Omental fat pad (tissue), 4 donors: Measurements from ENCODE around the gene COPS9. TPM values are rescaled to one million over a fixed set of nuclear protein-coding genes. Genes with fewer than 3 reads are reported as not detected.

ENCODE experiments used
- ATAC-seq: fragments of 150-250 bp; one replicate; pipeline ENCODE4 v1.9.1; 2016; ENCODE audit warnings: mild to moderate bottlenecking, moderate library complexity; ENCODE audit not compliant: low FRiP score
- DNase-seq: peaks from one replicate; pipeline ENCODE4 v3.0.0-alpha.2; 2019; ENCODE audit warnings: low spot score
- total RNA-seq, 4 donors: library from RNA; depleted of rRNA; stranded (reverse); fragments of >200 nt; gene quantifications; one replicate each; pipeline ENCODE4 v1.1.0, GENCODE V29; 2016
- TF ChIP-seq, protein P1 (sequence below), 3 donors: fragments of 450-650 bp; IDR thresholded peaks; one replicate each; pipeline ENCODE4 v1.5.1; 2016 to 2017; ENCODE audit warnings: antibody characterized with exemption in 3 of 3, mild to moderate bottlenecking in 3 of 3, moderate library complexity in 2 of 3

COPS9 gene
- total RNA-seq, 4 donors from 2014 or later = 130 to 198 (median 150) TPM

DNA sequence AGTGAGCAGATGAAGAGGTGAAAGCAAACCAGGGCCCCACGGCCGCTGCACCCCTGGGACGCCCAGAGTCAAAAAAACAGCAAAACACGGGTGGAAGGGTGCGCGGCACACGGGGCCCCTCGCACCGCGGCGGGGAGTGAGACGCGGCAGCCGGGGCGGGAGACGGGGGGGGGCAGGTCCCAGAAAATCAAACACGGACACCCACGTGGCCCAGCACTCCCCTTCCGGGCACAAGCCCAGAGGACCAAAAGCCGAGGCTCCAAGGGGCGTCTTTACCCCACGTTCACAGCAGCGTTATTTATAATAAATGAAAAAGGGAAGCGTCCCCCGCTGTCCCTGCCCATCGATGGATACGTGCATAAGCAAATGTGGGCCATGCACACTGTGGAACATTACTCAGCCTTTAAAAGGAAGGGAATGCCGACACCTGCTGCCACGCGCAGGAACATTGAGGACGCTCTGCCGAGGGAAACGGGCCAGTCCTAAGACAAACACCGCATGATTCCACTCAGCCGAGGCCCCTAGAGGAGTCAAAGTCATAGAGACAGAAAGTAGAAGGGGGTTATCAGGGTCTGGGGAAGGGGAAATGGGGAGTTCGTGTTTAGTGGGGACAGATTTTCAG lies 677 bp upstream of the COPS9 start:
- TF ChIP-seq, protein P1, sequence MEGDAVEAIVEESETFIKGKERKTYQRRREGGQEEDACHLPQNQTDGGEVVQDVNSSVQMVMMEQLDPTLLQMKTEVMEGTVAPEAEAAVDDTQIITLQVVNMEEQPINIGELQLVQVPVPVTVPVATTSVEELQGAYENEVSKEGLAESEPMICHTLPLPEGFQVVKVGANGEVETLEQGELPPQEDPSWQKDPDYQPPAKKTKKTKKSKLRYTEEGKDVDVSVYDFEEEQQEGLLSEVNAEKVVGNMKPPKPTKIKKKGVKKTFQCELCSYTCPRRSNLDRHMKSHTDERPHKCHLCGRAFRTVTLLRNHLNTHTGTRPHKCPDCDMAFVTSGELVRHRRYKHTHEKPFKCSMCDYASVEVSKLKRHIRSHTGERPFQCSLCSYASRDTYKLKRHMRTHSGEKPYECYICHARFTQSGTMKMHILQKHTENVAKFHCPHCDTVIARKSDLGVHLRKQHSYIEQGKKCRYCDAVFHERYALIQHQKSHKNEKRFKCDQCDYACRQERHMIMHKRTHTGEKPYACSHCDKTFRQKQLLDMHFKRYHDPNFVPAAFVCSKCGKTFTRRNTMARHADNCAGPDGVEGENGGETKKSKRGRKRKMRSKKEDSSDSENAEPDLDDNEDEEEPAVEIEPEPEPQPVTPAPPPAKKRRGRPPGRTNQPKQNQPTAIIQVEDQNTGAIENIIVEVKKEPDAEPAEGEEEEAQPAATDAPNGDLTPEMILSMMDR (IDR thresholded peaks at IDR 0.05) = no peak
- no peak for DNase-seq
- ATAC-seq = no peak

GRCh38 chr2:240135706-240136012 lies 446 bp downstream of the COPS9 start:
- TF ChIP-seq, protein P1 (IDR thresholded peaks at IDR 0.05) = no peak
- ATAC-seq (no peak), DNase-seq (no peak)

DNA sequence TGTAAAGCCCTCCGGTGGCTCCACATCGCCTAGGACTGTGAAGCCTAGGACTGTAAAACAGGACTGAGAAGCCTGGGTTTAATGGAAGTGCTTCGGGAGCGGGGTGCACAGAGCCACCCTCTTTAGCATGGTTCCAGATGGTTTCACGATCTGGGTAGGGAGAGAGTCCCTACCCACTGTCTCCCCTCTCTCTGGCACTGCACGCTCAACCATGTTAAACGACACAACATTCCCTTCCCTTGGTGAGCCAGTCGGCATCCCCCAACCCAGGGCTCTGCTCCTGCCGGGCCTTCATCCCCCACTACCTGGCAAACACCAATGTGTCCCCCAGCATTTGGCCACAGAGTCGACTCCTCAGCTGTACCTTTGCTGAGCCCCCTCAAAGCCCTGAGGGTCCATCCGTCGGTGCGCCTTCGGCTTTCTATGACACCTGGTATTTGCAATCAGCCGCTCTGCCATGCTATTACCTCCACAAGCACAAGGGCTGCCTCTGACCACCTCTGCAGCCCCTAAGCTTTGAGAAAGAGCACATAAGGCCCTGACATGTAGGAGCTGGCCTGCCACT lies 1.1 kb downstream of the COPS9 start:
- no peak for ATAC-seq
- TF ChIP-seq, protein P1 (IDR thresholded peaks at IDR 0.05) = no peak
- no peak for DNase-seq

DNA sequence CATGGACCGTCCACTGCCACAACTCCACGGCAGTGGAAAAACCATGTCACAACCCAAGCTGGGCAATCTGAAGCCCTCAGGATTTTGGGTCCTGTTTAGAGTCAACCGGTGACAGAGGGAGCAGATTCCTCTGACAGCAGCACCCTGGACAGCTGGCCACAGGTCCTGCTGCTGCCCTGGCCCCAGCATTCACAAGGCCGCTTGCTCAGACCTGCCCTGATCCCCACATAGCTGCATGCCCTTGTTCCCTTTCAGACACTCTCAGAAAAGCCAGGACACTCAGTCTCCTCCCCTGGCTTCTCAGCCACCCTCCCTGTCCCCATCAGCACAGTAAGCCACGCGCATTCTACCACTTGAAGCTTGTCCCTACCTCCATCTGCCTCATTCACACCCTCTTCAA lies 1.6 kb downstream of the COPS9 start:
- DNase-seq (no peak), ATAC-seq (no peak)
- TF ChIP-seq, protein P1 (IDR thresholded peaks at IDR 0.05) = no peak

GRCh38 chr2:240133401-240133800 lies 2.7 kb downstream of the COPS9 start:
- DNase-seq = no peak
- TF ChIP-seq, protein P1 (IDR thresholded peaks at IDR 0.05) = no peak
- ATAC-seq = no peak

DNA sequence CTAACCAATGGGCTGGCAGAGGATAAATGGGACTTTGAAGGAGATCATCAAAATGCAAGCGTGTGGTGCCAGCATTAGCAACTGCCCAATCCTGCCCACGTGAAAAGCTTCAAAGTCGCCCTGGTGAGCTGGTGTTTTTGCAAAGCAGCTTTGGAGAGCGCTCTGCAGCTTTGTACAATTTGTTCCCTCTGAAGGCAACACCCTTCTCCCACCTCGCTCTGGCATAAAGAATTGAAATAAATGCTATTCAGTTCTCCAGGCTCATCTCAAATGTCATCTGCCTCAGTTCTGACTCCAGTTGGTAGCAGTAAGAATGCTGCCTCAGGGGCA lies 3.5 kb downstream of the COPS9 start:
- DNase-seq = no peak
- no peak for ATAC-seq
- TF ChIP-seq, protein P1 (IDR thresholded peaks at IDR 0.05) = no peak

DNA sequence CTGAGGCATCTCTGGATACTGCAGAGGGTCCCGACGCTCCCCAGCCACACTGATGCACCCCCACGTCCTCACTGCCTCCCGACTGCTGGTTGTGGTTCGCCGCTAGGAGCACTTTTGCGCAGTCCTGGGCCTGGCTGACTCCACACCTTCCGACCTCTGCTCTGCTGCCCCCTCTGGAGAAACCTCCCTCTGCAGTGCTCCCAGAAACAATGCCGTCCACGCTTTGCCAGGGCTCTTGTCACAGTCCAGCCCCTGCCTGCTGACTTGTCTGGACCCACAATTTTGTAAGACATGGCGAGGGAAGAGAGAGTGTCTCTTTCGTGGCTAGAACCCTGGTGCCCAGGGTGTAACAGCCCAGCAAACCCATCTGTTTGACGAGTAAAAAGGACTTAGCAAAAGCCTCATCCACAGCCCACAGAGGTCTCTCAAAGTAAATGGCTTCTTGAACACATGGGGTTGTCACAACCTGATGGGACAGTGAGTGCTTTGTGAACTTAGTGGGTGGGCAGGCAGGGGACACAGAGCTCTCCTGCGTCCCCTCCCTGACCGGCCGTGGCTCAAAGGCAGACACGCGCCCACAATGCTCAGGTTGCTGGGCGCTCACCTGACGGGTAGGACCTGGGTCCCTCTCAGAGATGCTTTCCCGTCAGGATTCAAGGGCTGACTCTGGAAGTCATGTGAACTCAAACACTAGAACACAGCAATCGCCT lies 4.0 kb downstream of the COPS9 start:
- DNase-seq (no peak), ATAC-seq (no peak)
- TF ChIP-seq, protein P1 (IDR thresholded peaks at IDR 0.05) = no peak
